Calu3 (cell line): ENCODE measurements around the gene FARP1. TPM values are rescaled to one million over a fixed set of nuclear protein-coding genes. Genes with fewer than 3 reads are reported as not detected.

Experiments
- BruUV-seq: library from RNA; stranded (reverse); fragments of 400-500 nt; replicated peaks from 2 replicates; lab custom pipeline; 2021; lab: Mats Ljungman, UMichigan
- CTCF ChIA-PET: fragments of 300-600 bp; sonication (Branson Sonifier 250); formaldehyde crosslinking; loops from one replicate; lab custom pipeline; 2022; ENCODE audit warnings: antibody characterized with exemption; lab: Charles Lee
- DNase-seq: peaks from one replicate; pipeline ENCODE4 v3.0.0; 2022
- H3K27ac Mint-ChIP-seq: one replicate; pipeline ENCODE4 v1.8.0; 2022; ENCODE audit warnings: mixed read lengths; ENCODE audit not compliant: unreplicated experiment
- H3K27me3 Mint-ChIP-seq: one replicate; pipeline ENCODE4 v1.8.0; 2022; ENCODE audit warnings: mixed read lengths; ENCODE audit not compliant: unreplicated experiment
- H3K36me3 Mint-ChIP-seq: one replicate; pipeline ENCODE4 v1.8.0; 2022; ENCODE audit warnings: mild to moderate bottlenecking, moderate library complexity, mixed read lengths; ENCODE audit not compliant: insufficient read depth, unreplicated experiment
- H3K4me1 Mint-ChIP-seq: one replicate; pipeline ENCODE4 v1.8.0; 2022; ENCODE audit warnings: mild to moderate bottlenecking, low read depth, mixed read lengths; ENCODE audit not compliant: unreplicated experiment
- H3K4me3 Mint-ChIP-seq: one replicate; pipeline ENCODE4 v1.8.0; 2022; ENCODE audit warnings: mild to moderate bottlenecking, low read depth, moderate library complexity, mixed read lengths; ENCODE audit not compliant: unreplicated experiment
- H3K9me3 Mint-ChIP-seq: one replicate; pipeline ENCODE4 v1.8.0; 2022; ENCODE audit warnings: low read depth, mixed read lengths; ENCODE audit not compliant: unreplicated experiment
- intact Hi-C: fragments of 100-400 bp; cut with micrococcal nuclease; formaldehyde crosslinking; loops from one replicate; pipeline ENCODE4 v1.10.0; 2022; ENCODE audit not compliant: unreplicated experiment
- total RNA-seq: library from RNA; stranded (reverse); gene quantifications from 2 replicates; pipeline ENCODE4 v1.2.3, GENCODE V29; 2022
- TF ChIP-seq, protein P1 (sequence below): fragments of 200-600 bp; IDR thresholded peaks from one replicate; pipeline ENCODE4 v1.8.0; 2022; ENCODE audit warnings: antibody characterized with exemption; ENCODE audit not compliant: unreplicated experiment

The FARP1 gene
- total RNA-seq, 1 experiment from 2014 or later: 47.0 TPM

- intact Hi-C loops: no loop called here
- TF ChIP-seq, protein P1, sequence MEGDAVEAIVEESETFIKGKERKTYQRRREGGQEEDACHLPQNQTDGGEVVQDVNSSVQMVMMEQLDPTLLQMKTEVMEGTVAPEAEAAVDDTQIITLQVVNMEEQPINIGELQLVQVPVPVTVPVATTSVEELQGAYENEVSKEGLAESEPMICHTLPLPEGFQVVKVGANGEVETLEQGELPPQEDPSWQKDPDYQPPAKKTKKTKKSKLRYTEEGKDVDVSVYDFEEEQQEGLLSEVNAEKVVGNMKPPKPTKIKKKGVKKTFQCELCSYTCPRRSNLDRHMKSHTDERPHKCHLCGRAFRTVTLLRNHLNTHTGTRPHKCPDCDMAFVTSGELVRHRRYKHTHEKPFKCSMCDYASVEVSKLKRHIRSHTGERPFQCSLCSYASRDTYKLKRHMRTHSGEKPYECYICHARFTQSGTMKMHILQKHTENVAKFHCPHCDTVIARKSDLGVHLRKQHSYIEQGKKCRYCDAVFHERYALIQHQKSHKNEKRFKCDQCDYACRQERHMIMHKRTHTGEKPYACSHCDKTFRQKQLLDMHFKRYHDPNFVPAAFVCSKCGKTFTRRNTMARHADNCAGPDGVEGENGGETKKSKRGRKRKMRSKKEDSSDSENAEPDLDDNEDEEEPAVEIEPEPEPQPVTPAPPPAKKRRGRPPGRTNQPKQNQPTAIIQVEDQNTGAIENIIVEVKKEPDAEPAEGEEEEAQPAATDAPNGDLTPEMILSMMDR: no peak
- no peak overlapping the region for H3K4me3 Mint-ChIP-seq
- H3K27ac Mint-ChIP-seq: no peak overlapping the region
- no peaks in the 10 kb centered on the region for H3K9me3 Mint-ChIP-seq
- no peak for DNase-seq
- H3K4me1 Mint-ChIP-seq: no peaks in the 10 kb centered on the region
- CTCF ChIA-PET: no interaction called here
- BruUV-seq: no TSS peak
- H3K36me3 Mint-ChIP-seq: peaks cover 6% of the 10 kb centered on the region
- H3K27me3 Mint-ChIP-seq: no peaks in the 10 kb centered on the region
Observed at GRCh38 chr13:98398581-98398980, 255.7 kb downstream of the FARP1 start.

DNA sequence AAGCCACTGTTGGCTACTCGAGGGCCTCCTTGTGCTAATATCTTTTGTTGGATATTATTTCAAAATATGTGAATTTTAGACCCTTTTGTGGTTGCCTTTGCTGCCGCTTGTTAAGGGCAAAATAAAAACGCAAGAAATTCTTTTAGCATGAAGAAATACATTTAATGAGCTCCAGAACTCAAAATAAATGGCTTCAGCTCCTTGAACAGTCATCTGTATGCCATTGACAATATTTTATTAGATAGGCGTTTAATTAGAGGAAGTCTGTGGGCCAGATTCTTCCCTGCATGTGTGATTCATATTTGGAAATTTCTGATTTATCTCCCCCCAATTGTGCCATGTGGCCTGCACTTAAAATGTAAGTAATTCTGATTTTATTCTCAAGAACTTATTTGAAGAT, 256.9 kb downstream of the FARP1 start:
- no peaks in the 10 kb centered on the region for H3K27me3 Mint-ChIP-seq
- H3K9me3 Mint-ChIP-seq: no peaks in the 10 kb centered on the region
- no peaks in the 10 kb centered on the region for H3K4me1 Mint-ChIP-seq
- no peak for DNase-seq
- peaks cover 6% of the 10 kb centered on the region for H3K36me3 Mint-ChIP-seq
- CTCF ChIA-PET: no interaction called here
- TF ChIP-seq, protein P1: no peak
- H3K27ac Mint-ChIP-seq: no peak overlapping the region
- intact Hi-C loops: no loop called here
- BruUV-seq: no TSS peak
- H3K4me3 Mint-ChIP-seq: no peak overlapping the region

GRCh38 chr13:98401934-98402333, 259.0 kb downstream of the FARP1 start:
- H3K27ac Mint-ChIP-seq: no peak overlapping the region
- intact Hi-C loops: no loop called here
- TF ChIP-seq, protein P1: no peak
- no peaks in the 10 kb centered on the region for H3K36me3 Mint-ChIP-seq
- BruUV-seq: no TSS peak
- no peak for DNase-seq
- no peaks in the 10 kb centered on the region for H3K27me3 Mint-ChIP-seq
- no peak overlapping the region for H3K4me3 Mint-ChIP-seq
- no peaks in the 10 kb centered on the region for H3K9me3 Mint-ChIP-seq
- CTCF ChIA-PET: no interaction called here
- H3K4me1 Mint-ChIP-seq: no peaks in the 10 kb centered on the region

DNA sequence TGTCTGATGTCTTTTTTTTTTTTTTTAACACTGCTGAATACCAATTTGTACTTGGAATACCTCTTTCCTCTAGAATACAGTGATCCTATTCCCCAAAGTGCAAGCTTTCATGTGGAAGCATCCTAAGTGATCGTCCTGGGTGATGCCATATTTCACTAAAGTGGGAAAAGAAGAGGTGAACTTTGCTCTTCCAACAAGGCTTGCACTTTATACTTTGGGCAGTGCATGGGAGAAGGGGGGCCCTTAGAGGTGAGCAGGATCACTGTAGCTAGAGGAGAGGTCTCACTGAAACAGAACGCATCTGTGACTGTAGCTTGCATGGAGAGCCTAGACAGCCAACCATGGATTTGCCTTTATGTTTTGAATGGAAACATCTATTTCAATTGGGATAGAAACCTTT, 260.2 kb downstream of the FARP1 start:
- no peaks in the 10 kb centered on the region for H3K9me3 Mint-ChIP-seq
- no TSS peak for BruUV-seq
- CTCF ChIA-PET: no interaction called here
- TF ChIP-seq, protein P1: no peak
- no peaks in the 10 kb centered on the region for H3K36me3 Mint-ChIP-seq
- intact Hi-C loops: no loop called here
- no peaks in the 10 kb centered on the region for H3K27me3 Mint-ChIP-seq
- DNase-seq: no peak
- H3K4me3 Mint-ChIP-seq: no peak overlapping the region
- no peaks in the 10 kb centered on the region for H3K4me1 Mint-ChIP-seq
- no peak overlapping the region for H3K27ac Mint-ChIP-seq
